Prostate gland (tissue), 2 donors: Measurements from ENCODE around the gene CD300A.

Experiments
- CTCF ChIP-seq, 4 experiments: fragments of 200-600 bp in 2 of 4; fragments of 450-650 bp in 2 of 4; sonication (generic) in 2 of 4; IDR thresholded peaks; 1 replicate in 3 of 4; 2 replicates in 1 of 4; pipeline ENCODE4 v1.5.1; 2016 to 2019; ENCODE audit warnings: antibody characterized with exemption in 4 of 4, mild to moderate bottlenecking in 2 of 4, moderate library complexity in 2 of 4
- POLR2A ChIP-seq: fragments of 450-650 bp; IDR thresholded peaks from one replicate; pipeline ENCODE4 v1.6.1; 2016; ENCODE audit warnings: antibody characterized with exemption, mild to moderate bottlenecking
- POLR2AphosphoS5 ChIP-seq: sonication (generic); formaldehyde crosslinking; IDR thresholded peaks from one replicate; pipeline ENCODE4 v1.6.1; 2017; ENCODE audit warnings: antibody characterized with exemption

DNA sequence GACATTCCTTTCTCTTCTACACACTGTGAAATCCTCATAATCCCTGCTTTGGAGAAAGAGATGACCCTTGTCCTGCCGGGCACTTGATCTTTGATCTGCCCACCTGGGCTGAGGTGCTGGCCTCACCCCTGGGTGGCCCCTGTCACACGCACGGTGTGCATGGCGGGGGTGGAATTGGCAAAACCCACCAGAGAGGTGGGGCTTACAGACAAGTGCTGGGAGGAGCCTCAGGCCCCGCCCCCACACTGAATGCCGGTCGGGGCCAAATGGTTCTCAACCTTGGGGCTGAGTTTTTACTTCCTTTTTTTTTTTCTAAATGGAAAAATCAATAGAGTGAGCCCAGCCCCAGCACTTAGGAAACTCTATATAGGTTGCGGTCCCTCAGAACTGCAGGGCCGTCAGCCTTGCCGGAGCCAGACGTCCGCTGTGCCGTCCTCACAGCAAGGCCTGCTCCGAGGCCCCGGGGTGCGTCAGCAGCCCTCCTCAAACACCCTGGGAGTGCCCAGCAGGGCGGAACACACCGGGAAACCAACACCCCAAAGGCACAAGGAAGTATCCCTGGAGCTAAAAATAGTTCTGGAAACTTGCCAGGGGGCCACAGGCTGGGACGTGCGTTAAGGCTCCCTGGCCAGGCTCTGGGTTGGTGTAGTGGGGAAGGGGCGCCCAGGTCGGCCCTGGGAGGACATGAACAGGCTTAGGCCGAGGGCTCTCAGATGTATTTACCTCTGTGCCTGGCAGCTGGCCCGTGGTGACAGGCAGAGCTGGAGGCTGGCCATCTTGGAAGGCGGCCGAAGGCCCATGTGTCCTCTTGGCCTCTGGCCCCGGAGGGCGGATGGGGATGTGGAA is 23.5 kb upstream of the CD300A start:
- TF ChIP-seq CTCF (IDR thresholded peaks at IDR 0.05) (no peak), POLR2AphosphoS5 (peak; percentile 78), POLR2A (peak; percentile 69)
